ENCODE data around the gene PRM2.

PRM2 gene, protein sequence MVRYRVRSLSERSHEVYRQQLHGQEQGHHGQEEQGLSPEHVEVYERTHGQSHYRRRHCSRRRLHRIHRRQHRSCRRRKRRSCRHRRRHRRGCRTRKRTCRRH

GRCh38 chr16:11276143-11276895, at the start of gene PRM2:
TSS of gene PRM2 (minus strand) at chr16:11276480. CDS start at chr16:11276370, 110 bp downstream.
- no peak for DNase-seq

- no peak for DNase-seq
Measured at GRCh38 chr16:11325404-11326083, 49.3 kb upstream of the PRM2 start.

GRCh38 chr16:11323551-11324336, 47.5 kb upstream of the PRM2 start:
- DNase-seq = no peak

GRCh38 chr16:11322823-11323222, 46.5 kb upstream of the PRM2 start:
- DNase-seq = no peak

DNA sequence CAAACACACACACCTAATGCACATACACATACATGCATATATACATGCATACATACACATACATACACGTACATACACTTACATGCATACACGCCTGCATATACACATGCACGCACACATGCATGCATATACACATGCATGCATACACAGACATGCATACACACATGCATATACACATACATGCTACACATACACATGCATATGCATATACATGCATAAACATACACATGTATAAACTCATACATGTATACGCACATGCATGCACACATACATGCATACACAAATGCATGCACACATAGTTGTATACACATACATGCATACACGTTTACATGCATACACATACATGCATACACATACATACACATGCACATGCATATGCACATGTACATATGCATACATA, 45.4 kb upstream of the PRM2 start:
- no peak for DNase-seq

GRCh38 chr16:11320170-11320569, 43.9 kb upstream of the PRM2 start:
- no peak for DNase-seq

- peak in 1 of 56 donors; percentile 12 for DNase-seq
Measured at GRCh38 chr16:11319529-11320146, 43.4 kb upstream of the PRM2 start.

- no peak for DNase-seq
Measured at GRCh38 chr16:11318817-11319216, 42.5 kb upstream of the PRM2 start.

DNA sequence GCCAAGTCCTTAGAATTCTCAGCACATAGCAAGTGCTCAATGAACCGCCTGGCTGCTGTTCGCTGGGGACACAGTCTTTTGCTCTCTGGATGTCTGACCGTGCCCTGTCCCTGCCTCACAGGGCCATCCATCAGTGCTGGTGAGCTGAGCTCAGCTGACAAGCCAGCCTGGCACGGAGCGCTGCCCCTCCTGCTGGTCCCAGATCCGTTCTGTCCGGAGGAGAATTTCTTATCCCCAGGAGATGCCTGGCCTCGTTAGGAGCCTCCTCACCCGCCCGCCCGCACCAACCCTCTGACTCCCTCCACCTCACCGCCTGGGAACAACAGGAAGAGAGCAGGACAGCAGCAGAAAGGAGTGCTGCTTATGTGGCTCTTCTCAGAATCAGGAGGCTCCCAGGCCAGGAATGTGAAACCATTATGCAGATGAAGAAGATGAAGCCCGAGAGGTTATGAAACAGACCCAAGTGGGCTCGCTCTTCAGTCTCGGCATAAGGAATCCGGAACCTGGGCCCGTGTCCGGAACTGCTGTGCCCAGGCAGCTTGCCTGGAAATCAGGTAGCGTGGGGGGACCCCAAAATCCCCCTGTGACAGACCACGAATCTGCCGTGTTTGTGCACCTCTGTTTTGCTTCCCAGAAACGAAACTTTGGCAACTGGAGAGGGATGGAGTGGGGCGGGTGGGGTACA, 40.2 kb upstream of the PRM2 start:
- peak in 1 of 56 donors; percentile 6 for DNase-seq

GRCh38 chr16:11315510-11315909, 39.2 kb upstream of the PRM2 start:
- no peak for DNase-seq

DNA sequence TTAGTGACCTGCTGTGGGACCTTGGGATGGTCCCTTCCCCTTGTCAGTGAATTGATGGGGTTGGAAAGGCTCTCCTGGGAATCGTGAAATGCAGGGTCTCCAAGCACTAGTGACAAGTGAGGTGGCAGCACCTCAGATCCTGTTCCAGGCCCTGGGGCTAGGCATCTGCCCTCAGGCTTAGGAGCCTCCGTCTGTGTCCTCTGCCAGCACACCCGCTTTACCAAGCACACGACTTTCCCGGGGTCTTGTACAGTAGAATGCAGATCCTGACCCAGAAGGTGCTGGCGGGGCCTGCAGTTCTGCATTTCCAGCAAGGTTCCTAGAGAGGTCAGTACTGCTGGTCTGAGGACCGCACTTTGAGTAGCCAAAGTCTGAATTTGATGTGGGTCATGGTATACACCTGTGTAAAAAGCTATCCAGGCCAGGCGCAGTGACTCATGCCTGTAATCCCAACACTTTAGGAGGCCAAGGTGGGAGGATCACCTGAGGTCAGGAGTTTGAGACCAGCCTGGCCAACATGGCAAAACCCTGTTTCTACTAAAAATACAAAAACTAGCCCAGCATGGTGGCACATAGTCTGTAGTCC, 38.1 kb upstream of the PRM2 start:
- DNase-seq = no peak

- DNase-seq = no peak
Measured at GRCh38 chr16:11313493-11314308, 37.4 kb upstream of the PRM2 start.

GRCh38 chr16:11312718-11313492, 36.6 kb upstream of the PRM2 start:
- DNase-seq = no peak

DNA sequence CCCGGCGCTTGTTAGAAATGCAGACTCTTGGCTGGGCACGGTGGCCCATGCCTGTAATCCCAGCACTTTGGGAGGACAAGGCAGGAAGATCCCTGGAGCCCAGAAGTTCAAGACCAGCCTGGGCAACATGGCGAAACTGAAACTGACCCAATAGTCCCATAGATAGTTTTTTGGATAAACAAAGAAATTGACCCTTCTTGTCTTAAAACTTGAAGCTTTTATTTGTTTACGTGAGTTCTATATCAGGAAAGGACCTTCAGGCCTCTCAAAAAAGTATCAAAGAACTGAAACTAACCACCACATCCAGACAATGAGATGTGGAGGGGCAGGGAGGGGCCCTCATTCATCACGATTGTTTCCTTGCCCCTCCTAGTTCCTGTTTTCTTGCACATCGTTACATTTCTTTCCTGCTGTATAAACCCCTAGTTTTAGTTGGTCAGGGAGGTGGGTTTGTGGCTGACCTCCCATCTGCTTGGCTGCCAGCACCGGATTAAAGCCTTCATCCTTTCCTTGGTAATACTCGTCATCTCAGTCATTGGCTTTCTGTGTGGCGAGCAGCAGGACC, 34.8 kb upstream of the PRM2 start:
- no peak for DNase-seq

GRCh38 chr16:11310634-11310977, 34.3 kb upstream of the PRM2 start:
- no peak for DNase-seq

DNA sequence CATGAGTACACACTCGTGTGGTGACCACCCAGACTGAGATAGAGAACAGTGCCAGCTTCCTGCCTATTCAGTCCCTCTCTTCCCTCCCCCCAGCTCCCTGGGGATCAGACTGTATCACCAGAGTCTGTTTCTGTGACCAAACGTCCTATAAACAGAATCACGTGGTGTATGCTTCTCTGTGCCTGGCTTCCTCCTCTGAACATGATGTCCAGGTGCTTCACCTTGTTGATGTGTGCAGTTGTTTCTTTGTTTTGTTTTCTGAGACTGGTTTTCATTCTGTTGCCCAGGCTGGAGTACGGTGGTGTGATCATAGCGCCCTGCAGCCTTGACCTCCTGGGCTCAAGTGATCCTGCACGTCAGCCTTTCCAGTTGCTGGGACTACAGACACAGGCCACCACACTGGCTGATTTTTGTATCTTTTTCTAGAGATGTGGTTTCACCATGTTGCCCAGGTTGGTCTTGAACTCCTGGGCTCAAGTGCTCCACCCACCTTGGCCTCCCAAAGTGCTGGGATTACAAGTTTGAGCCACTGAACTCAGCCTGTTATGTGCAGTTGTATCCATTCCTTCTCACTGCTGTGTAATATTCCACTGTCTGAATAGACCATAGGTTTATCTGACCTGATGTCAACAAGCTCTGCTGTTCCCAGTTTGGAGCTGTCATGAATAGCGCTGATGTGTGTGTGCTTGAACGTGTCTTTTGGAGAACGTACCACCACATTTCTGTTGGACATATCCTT, 33.8 kb upstream of the PRM2 start:
- no peak for DNase-seq

GRCh38 chr16:11308493-11309283, 32.4 kb upstream of the PRM2 start:
- DNase-seq = no peak

Data from nucleus accumbens (tissue), 56 donors.